GM12891 (cell line): ENCODE measurements around the gene CBY3.
"Not testable (repeated sequence)": the region's sequence is repeated elsewhere in the genome, so short reads cannot be mapped to it uniquely, and the experiment has no call there.

Experiments used
- PAX5 ChIP-seq: IDR thresholded peaks from 2 replicates; pipeline ENCODE4 v1.6.1; 2011; ENCODE audit warnings: low read length, moderate library complexity, mild to moderate bottlenecking; ENCODE audit not compliant: insufficient read depth, severe bottlenecking
- POLR2A ChIP-seq: IDR thresholded peaks from 2 replicates; pipeline ENCODE4 v1.6.1; 2011; ENCODE audit warnings: low read depth, low read length, control low read depth
- POLR2AphosphoS5 ChIP-seq: IDR thresholded peaks from 2 replicates; pipeline ENCODE4 v1.6.1; 2011; ENCODE audit warnings: low read depth, low read length, control low read depth
- POU2F2 ChIP-seq: IDR thresholded peaks from 2 replicates; pipeline ENCODE4 v1.6.1; 2011; ENCODE audit warnings: low read depth, mild to moderate bottlenecking, control low read depth, low read length, moderate library complexity
- SPI1 ChIP-seq: IDR thresholded peaks from 2 replicates; pipeline ENCODE4 v1.6.1; 2011; ENCODE audit warnings: low read depth, low read length, control low read depth
- TAF1 ChIP-seq: IDR thresholded peaks from 2 replicates; pipeline ENCODE4 v1.6.1; 2011; ENCODE audit warnings: low read depth, low read length, control low read depth

DNA sequence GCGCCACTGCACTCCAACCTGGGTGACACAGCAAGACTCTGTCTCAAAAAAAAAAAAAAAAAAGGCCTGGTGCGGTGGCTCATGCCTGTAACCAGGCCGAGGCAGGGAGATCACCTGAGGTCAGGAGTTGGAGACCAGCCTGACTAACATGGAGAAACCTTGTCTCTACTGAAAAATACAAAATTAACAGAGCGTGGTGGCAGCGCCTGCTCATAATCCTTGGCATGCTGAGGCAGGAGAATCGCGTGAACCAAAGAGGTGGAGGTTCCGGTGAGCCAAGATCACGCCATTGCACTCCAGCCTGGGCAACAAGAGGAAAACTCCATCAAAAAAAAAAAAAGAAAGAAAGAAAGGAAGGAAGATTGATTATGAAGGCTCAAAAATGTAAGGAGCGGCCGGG lies 41.5 kb downstream of the CBY3 start:
- TF ChIP-seq POLR2AphosphoS5, POLR2A, TAF1, POU2F2, SPI1, PAX5: not testable (repeated sequence)
